Glutamatergic neuron (in vitro differentiated cells): ENCODE measurements around the gene FADS6. TPM values are rescaled to one million over a fixed set of nuclear protein-coding genes. Genes with fewer than 3 reads are reported as not detected.
A peak's percentile ranks its signal among the peaks of the same experiment; 100 is the strongest.

Experiments used
- DNase-seq: peaks from one replicate; pipeline ENCODE4 v3.0.0; 2022
- H3K27ac Mint-ChIP-seq: one replicate; pipeline ENCODE4 v1.8.0; 2020; ENCODE audit warnings: mild to moderate bottlenecking, mixed read lengths, inconsistent platforms; ENCODE audit not compliant: unreplicated experiment
- H3K27me3 Mint-ChIP-seq: one replicate; pipeline ENCODE4 v1.8.0; 2020; ENCODE audit warnings: mild to moderate bottlenecking, moderate library complexity, mixed read lengths, inconsistent platforms; ENCODE audit not compliant: unreplicated experiment
- H3K36me3 Mint-ChIP-seq: one replicate; pipeline ENCODE4 v1.8.0; 2020; ENCODE audit warnings: mild to moderate bottlenecking, mixed read lengths, inconsistent platforms; ENCODE audit not compliant: unreplicated experiment
- H3K4me1 Mint-ChIP-seq: one replicate; pipeline ENCODE4 v1.8.0; 2020; ENCODE audit warnings: mild to moderate bottlenecking, low read depth, mixed read lengths, inconsistent platforms; ENCODE audit not compliant: unreplicated experiment
- H3K4me3 Mint-ChIP-seq: one replicate; pipeline ENCODE4 v1.8.0; 2020; ENCODE audit warnings: mild to moderate bottlenecking, mixed read lengths, inconsistent platforms; ENCODE audit not compliant: unreplicated experiment
- H3K9me3 Mint-ChIP-seq: one replicate; pipeline ENCODE4 v1.8.0; 2020; ENCODE audit warnings: mild to moderate bottlenecking, moderate library complexity, mixed read lengths, inconsistent platforms; ENCODE audit not compliant: unreplicated experiment
- total RNA-seq: library from RNA; stranded (reverse); fragmentation: NEBNext Ultra II Directional; extraction: Animal tissue kit (Norgen Biotek cat#: 25700); gene quantifications from one replicate; pipeline ENCODE4 v1.2.1, GENCODE V29; 2021; ENCODE audit not compliant: unreplicated experiment
- TF ChIP-seq, protein P1 (sequence below): fragments of 200-600 bp; sonication (generic); IDR thresholded peaks from one replicate; pipeline ENCODE4 v1.5.0; 2021; ENCODE audit not compliant: partially characterized antibody, unreplicated experiment

The FADS6 gene
- total RNA-seq, 1 donor from 2014 or later = not detected

GRCh38 chr17:74848656-74849399 lies 44.6 kb downstream of the FADS6 start:
- Mint-ChIP-seq H3K4me1 (peaks cover 2% of the 10 kb centered on the region), H3K27me3 (peaks cover 21% of the 10 kb centered on the region), H3K36me3 (peaks cover 6% of the 10 kb centered on the region), H3K27ac (no peak overlapping the region), H3K4me3 (no peak overlapping the region), H3K9me3 (peaks cover 9% of the 10 kb centered on the region)
- TF ChIP-seq, protein P1, sequence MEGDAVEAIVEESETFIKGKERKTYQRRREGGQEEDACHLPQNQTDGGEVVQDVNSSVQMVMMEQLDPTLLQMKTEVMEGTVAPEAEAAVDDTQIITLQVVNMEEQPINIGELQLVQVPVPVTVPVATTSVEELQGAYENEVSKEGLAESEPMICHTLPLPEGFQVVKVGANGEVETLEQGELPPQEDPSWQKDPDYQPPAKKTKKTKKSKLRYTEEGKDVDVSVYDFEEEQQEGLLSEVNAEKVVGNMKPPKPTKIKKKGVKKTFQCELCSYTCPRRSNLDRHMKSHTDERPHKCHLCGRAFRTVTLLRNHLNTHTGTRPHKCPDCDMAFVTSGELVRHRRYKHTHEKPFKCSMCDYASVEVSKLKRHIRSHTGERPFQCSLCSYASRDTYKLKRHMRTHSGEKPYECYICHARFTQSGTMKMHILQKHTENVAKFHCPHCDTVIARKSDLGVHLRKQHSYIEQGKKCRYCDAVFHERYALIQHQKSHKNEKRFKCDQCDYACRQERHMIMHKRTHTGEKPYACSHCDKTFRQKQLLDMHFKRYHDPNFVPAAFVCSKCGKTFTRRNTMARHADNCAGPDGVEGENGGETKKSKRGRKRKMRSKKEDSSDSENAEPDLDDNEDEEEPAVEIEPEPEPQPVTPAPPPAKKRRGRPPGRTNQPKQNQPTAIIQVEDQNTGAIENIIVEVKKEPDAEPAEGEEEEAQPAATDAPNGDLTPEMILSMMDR = no peak
- DNase-seq = no peak

- H3K4me1 Mint-ChIP-seq = peaks cover 2% of the 10 kb centered on the region
- peaks cover 16% of the 10 kb centered on the region for H3K27me3 Mint-ChIP-seq
- no peak overlapping the region for H3K27ac Mint-ChIP-seq
- peaks cover 6% of the 10 kb centered on the region for H3K9me3 Mint-ChIP-seq
- no peak for DNase-seq
- TF ChIP-seq, protein P1 = no peak
- peaks cover 6% of the 10 kb centered on the region for H3K36me3 Mint-ChIP-seq
- no peak overlapping the region for H3K4me3 Mint-ChIP-seq
Measured at GRCh38 chr17:74846621-74847020, 46.8 kb downstream of the FADS6 start.

- Mint-ChIP-seq H3K27me3 (peaks cover 10% of the 10 kb centered on the region), H3K4me3 (no peak overlapping the region), H3K27ac (no peak overlapping the region), H3K4me1 (peaks cover 11% of the 10 kb centered on the region), H3K36me3 (peaks cover under 1% of the 10 kb centered on the region), H3K9me3 (peaks cover 2% of the 10 kb centered on the region)
- no peak for DNase-seq
- TF ChIP-seq, protein P1 = no peak
Measured at GRCh38 chr17:74843352-74843627, 50.1 kb downstream of the FADS6 start.

GRCh38 chr17:74842599-74843351 lies 50.7 kb downstream of the FADS6 start:
- peaks cover 2% of the 10 kb centered on the region for H3K9me3 Mint-ChIP-seq
- H3K4me3 Mint-ChIP-seq = no peak overlapping the region
- H3K4me1 Mint-ChIP-seq = peaks cover 11% of the 10 kb centered on the region
- H3K27me3 Mint-ChIP-seq = peaks cover 10% of the 10 kb centered on the region
- H3K36me3 Mint-ChIP-seq = peaks cover 3% of the 10 kb centered on the region
- TF ChIP-seq, protein P1 = peak; percentile 72
- H3K27ac Mint-ChIP-seq = no peak overlapping the region
- peak; percentile 85 for DNase-seq

- Mint-ChIP-seq H3K27ac (no peak overlapping the region), H3K27me3 (peaks cover 10% of the 10 kb centered on the region), H3K4me1 (peaks cover 11% of the 10 kb centered on the region), H3K36me3 (peaks cover 3% of the 10 kb centered on the region), H3K4me3 (no peak overlapping the region), H3K9me3 (peaks cover 2% of the 10 kb centered on the region)
- TF ChIP-seq, protein P1 = no peak
- no peak for DNase-seq
Measured at GRCh38 chr17:74842146-74842598, 51.3 kb downstream of the FADS6 start.
